ENCODE data around the gene OR1A2. TPM values are rescaled to one million over a fixed set of nuclear protein-coding genes. Genes with fewer than 3 reads are reported as not detected.

Gene OR1A2, protein sequence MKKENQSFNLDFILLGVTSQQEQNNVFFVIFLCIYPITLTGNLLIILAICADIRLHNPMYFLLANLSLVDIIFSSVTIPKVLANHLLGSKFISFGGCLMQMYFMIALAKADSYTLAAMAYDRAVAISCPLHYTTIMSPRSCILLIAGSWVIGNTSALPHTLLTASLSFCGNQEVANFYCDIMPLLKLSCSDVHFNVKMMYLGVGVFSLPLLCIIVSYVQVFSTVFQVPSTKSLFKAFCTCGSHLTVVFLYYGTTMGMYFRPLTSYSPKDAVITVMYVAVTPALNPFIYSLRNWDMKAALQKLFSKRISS
- total RNA-seq (2022), result not detected in 2 replicates
- Bru-seq, nascent RNA, result not detected
- not detected for BruChase-seq, experiment 1, labeled RNA remaining after a 2-hour chase
- not detected for BruChase-seq, experiment 2, labeled RNA remaining after a 6-hour chase
- long read RNA-seq, result 0 reads

GRCh38 chr17:3197219-3197618 lies at the start of gene OR1A2:
Gene OR1A2, plus strand, starts transcription at chr17:3197519. Its CDS starts 0 bp downstream, at chr17:3197519.
- Histone ChIP-seq H3K9me3 (no peaks in the 10 kb centered on the region), H3K4me3 (ENCODE audit: low read depth, low read length) (no peak within 1 kb of the TSS), H3K36me3 (ENCODE audit: control insufficient read depth, insufficient read depth, low read length) (no peaks in the 10 kb centered on the region), H3K27me3 (replicated peaks; ENCODE audit: control insufficient read depth, insufficient read depth, low read length) (peaks cover 2% of the 10 kb centered on the region; the same call in 1 of the 2 replicates), H3K4me1 (no peaks in the 10 kb centered on the region)
- H3K27ac Mint-ChIP-seq (ENCODE audit: unreplicated experiment), result no peak within 1 kb of the TSS
- ChIA-PET POLR2A (no interaction called here), CTCF (no interaction called here)
- BruUV-seq (replicated peaks), result no TSS peak
- TF ChIP-seq, protein P1, sequence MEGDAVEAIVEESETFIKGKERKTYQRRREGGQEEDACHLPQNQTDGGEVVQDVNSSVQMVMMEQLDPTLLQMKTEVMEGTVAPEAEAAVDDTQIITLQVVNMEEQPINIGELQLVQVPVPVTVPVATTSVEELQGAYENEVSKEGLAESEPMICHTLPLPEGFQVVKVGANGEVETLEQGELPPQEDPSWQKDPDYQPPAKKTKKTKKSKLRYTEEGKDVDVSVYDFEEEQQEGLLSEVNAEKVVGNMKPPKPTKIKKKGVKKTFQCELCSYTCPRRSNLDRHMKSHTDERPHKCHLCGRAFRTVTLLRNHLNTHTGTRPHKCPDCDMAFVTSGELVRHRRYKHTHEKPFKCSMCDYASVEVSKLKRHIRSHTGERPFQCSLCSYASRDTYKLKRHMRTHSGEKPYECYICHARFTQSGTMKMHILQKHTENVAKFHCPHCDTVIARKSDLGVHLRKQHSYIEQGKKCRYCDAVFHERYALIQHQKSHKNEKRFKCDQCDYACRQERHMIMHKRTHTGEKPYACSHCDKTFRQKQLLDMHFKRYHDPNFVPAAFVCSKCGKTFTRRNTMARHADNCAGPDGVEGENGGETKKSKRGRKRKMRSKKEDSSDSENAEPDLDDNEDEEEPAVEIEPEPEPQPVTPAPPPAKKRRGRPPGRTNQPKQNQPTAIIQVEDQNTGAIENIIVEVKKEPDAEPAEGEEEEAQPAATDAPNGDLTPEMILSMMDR (IDR thresholded peaks at IDR 0.05; ENCODE audit: insufficient read depth in 1 of 2, low read depth in 1 of 2, low read length in 1 of 2, severe bottlenecking in 1 of 2, unreplicated experiment in 1 of 2), result no peak
- no peaks in the 10 kb centered on the region for H3K4me1 Mint-ChIP-seq (ENCODE audit: low read depth, unreplicated experiment)
- DNase-seq, result no peak
- intact Hi-C loops (cut with micrococcal nuclease; ENCODE audit: unreplicated experiment), result no loop called here
- H3K36me3 Mint-ChIP-seq (ENCODE audit: insufficient read depth, unreplicated experiment), result no peaks in the 10 kb centered on the region
- peaks cover 10% of the 10 kb centered on the region for H3K9me3 Mint-ChIP-seq (ENCODE audit: unreplicated experiment)
- peaks cover 24% of the 10 kb centered on the region for H3K27me3 Mint-ChIP-seq (ENCODE audit: insufficient read depth, unreplicated experiment)
- no peak within 1 kb of the TSS for H3K4me3 Mint-ChIP-seq (ENCODE audit: unreplicated experiment)

- POLR2A ChIA-PET, result no interaction called here
- Histone ChIP-seq H3K36me3 (ENCODE audit: control insufficient read depth, insufficient read depth, low read length) (no peaks in the 10 kb centered on the region), H3K4me1 (no peaks in the 10 kb centered on the region), H3K9me3 (no peaks in the 10 kb centered on the region), H3K4me3 (ENCODE audit: low read depth, low read length) (no peak overlapping the region), H3K27me3 (replicated peaks; ENCODE audit: control insufficient read depth, insufficient read depth, low read length) (no peaks in the 10 kb centered on the region)
- no TSS peak for BruUV-seq (replicated peaks)
- DNase-seq, result no peak
- CTCF ChIA-PET, result no interaction called here
- intact Hi-C loops (cut with micrococcal nuclease; ENCODE audit: unreplicated experiment), result no loop called here
- no peak overlapping the region for H3K4me3 Mint-ChIP-seq (ENCODE audit: unreplicated experiment)
- no peaks in the 10 kb centered on the region for H3K36me3 Mint-ChIP-seq (ENCODE audit: insufficient read depth, unreplicated experiment)
- TF ChIP-seq, protein P1 (IDR thresholded peaks at IDR 0.05; ENCODE audit: insufficient read depth in 1 of 2, low read depth in 1 of 2, low read length in 1 of 2, severe bottlenecking in 1 of 2, unreplicated experiment in 1 of 2), result no peak
- no peaks in the 10 kb centered on the region for H3K4me1 Mint-ChIP-seq (ENCODE audit: low read depth, unreplicated experiment)
- no peaks in the 10 kb centered on the region for H3K9me3 Mint-ChIP-seq (ENCODE audit: unreplicated experiment)
- no peak overlapping the region for H3K27ac Mint-ChIP-seq (ENCODE audit: unreplicated experiment)
- H3K27me3 Mint-ChIP-seq (ENCODE audit: insufficient read depth, unreplicated experiment), result peaks cover 35% of the 10 kb centered on the region
These were observed 40.1 kb upstream of the OR1A2 start for GRCh38 chr17:3157218-3157617.

DNA sequence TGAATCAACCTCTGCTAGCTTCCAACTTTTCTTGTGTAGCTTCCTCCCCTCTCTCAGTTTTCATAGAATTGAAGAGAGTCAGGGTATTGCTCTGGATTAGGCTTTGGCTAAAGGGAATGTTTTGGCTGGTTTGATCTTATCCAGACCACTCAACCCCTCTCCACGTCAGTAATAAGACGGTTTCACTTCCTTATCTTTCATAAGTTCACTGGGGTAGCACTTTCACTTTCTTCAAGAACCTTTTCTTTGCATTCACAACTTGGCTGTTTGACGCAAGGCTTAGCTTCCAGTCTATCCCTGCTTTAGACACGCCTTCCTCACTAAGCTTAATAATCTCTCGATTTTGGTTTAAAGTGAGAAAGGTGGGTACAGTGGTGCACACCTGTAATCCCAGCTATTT lies 29.7 kb upstream of the OR1A2 start:
- H3K4me3 ChIP-seq (ENCODE audit: low read depth, low read length), result no peak overlapping the region
- Mint-ChIP-seq H3K9me3 (ENCODE audit: unreplicated experiment) (no peaks in the 10 kb centered on the region), H3K36me3 (ENCODE audit: insufficient read depth, unreplicated experiment) (no peaks in the 10 kb centered on the region), H3K4me3 (ENCODE audit: unreplicated experiment) (no peak overlapping the region), H3K27me3 (ENCODE audit: insufficient read depth, unreplicated experiment) (peaks cover 18% of the 10 kb centered on the region), H3K27ac (ENCODE audit: unreplicated experiment) (no peak overlapping the region), H3K4me1 (ENCODE audit: low read depth, unreplicated experiment) (no peaks in the 10 kb centered on the region)
- ChIA-PET POLR2A (no interaction called here), CTCF (no interaction called here)
- DNase-seq, result no peak
- intact Hi-C loops (cut with micrococcal nuclease; ENCODE audit: unreplicated experiment), result no loop called here
- TF ChIP-seq, protein P1 (IDR thresholded peaks at IDR 0.05; ENCODE audit: insufficient read depth in 1 of 2, low read depth in 1 of 2, low read length in 1 of 2, severe bottlenecking in 1 of 2, unreplicated experiment in 1 of 2), result no peak
- H3K9me3 ChIP-seq, result no peaks in the 10 kb centered on the region; the same call in 1 of the 2 replicates
- H3K36me3 ChIP-seq (ENCODE audit: control insufficient read depth, insufficient read depth, low read length), result no peaks in the 10 kb centered on the region
- H3K27me3 ChIP-seq (replicated peaks; ENCODE audit: control insufficient read depth, insufficient read depth, low read length), result no peaks in the 10 kb centered on the region
- BruUV-seq (replicated peaks), result no TSS peak
- no peaks in the 10 kb centered on the region for H3K4me1 ChIP-seq
